ENCODE data around the gene TXNL4B.

TXNL4B gene

GRCh38 chr16:72093448-72094265 lies at the start of gene TXNL4B, which contains the start of gene DHX38:
TXNL4B (minus strand) TSS chr16:72093620; CDS start chr16:72090749, 2,871 bp downstream.
DHX38 (plus strand) TSS chr16:72093847; CDS start chr16:72096158, 2,311 bp downstream.
- peak; percentile 81 for DNase-seq

DNA sequence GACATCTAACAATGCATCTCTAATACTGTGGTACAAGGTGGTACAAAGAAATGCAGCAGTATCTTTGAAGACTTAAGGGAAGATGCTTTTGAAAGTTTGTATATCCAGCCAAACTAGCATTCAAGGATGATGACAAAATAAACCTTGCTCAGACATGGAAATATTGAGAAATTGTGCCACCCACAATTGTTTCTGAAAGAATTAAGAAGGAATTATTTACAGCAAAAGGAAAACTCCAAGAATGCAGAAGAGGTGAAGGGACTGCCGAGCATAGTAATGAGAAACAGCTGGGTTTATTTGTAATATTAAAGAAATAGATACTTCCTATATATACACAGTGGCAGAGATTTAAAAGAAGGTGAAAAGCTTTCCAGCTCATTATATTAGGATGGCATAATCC lies 49.1 kb upstream of the TXNL4B start:
- DNase-seq: no peak

DNA sequence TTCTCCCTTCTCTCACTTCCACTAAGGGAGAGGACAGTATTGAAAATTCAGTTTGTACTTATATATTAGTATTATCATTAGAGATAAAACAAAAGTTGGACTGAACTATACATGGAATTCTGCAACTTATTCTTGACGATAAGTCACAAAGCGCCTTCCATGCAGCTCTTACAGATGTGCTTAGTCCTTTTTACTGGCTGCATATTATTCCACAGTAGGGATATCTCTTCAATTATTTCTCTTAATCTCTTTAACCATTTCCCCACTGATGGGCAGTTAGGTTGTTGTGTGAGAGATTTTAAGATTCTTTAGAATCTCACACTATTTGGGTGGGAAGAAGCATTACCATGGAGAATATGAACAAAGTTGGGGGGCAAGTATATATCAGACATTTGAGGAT lies 46.5 kb upstream of the TXNL4B start:
- DNase-seq: no peak

GRCh38 chr16:72138064-72138572 lies 44.7 kb upstream of the TXNL4B start:
- no peak for DNase-seq

DNA sequence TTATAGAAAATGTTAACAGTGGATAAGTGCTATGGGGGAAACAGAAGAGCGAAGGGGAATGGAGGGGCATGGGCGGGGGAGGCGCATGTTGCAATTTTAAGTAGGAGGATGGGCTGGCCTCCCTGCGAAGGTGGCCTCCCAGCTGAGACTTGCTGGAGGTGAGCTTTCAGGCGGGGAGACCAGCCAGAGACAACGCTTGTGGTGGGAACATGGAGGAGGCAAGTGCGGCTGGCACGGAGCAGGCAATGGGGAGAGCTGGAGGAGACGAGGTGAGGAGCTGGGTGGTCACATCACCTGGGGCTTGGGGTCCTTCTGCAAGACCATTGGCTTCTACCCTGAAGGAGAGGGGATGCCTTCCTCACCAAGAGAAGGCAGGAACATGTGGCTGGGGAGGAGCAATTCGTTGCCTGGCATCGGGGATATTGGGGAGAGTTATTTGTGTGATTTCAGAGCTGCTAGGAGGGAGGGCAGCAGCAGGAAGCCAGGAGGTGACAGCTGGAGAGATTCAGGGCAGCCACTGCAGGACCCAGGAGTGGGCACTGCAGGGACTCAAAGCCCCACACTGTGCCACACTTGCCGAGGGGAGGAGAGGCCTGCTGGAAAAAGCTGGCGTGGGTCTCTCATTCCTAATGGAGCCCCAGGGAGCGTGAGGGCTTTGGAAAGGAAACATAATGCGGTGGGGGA lies 44.1 kb upstream of the TXNL4B start:
- no peak for DNase-seq

DNA sequence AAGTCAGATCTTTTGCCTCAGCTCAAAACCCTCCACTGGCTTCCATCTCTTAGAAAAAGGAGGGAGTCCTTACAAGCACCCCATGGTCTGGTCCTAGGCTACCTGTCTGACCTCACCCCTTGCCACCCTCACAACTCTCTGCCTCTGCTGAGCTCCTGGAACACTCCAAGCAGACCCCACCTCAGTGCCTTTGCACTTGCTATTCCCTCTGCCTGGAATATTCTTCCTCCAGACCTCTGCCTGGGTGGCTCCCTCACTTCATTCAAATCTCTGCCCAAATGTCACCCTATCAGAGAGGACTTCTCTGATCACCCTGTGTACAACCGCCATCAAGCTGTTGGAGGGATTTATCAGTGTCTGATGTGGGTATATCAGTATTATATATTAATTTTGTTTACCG lies 41.1 kb upstream of the TXNL4B start:
- no peak for DNase-seq

DNA sequence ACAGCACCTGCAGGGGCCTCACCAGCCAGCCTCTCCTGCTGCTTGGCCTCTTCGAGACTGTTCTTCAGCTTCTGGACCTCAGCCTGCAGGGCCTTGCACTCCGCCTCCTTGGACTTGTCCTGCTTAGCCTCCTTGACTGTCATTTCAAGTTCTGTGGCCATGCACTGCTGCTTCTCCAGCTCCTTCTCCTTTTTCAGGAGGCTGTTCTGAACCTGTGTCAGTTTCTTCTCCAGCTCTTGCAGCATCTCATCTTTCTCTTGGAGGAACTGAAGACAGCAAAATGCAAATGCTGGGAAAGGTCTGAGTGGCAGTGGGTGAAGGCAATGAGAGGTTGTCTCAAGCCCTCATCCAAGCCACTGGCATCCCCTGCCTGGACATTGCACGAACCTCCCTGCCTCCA lies 39.3 kb upstream of the TXNL4B start:
- no peak for DNase-seq

DNA sequence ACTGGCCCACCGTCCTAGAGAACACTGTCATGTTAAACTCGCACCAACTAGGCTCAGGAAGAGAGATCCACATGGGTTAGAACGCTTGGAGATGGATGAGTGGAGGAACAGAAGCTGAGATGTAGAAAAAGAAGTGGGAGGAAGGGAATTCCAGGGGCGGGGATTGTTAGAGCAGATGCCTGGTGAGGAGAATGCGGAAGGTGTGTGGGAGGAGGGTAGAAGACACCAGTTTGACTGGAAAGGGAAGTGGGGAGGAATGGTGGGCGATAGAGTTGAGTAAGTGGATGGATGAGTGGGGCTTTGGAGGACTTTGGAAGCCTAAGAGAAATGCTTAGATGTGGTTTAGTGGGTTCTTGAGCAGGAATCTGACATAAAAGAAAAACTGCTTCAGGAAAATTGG lies 37.6 kb upstream of the TXNL4B start:
- no peak for DNase-seq

DNA sequence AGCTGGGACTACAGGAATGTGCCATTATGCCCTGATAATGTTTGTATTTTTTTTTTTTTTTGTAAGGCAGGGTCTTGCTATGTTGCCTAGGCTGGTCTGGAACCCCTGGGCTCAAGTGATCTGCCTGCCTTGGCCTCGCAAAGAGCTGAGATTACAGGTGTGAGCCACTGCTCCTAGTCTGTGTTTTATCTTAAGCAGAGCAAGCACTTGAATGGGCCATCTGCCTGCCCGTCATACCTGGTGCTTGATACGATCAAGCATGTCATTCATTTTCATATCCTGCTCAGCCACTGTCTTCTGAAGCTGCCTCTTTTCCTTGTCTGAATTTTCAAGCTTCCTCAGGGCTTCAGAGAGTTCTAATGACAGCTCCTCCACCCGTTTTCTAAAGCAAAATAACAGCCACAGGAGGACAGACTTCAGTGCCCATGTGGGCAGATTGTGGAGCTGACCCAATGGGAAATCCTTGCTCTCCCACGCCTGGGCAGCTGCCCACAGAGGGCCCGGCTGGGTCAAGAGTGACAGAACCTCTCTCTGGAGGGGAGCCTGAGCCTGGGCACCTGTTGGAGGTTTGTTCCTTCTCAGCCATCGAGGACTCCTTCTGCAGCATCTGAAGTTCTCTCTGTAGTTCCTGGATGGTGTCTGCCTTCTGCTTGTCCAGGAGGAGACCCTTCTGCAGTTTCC lies 36.7 kb upstream of the TXNL4B start:
- DNase-seq: no peak

- DNase-seq: no peak
These were observed 35.3 kb upstream of the TXNL4B start for GRCh38 chr16:72128701-72129100.

DNA sequence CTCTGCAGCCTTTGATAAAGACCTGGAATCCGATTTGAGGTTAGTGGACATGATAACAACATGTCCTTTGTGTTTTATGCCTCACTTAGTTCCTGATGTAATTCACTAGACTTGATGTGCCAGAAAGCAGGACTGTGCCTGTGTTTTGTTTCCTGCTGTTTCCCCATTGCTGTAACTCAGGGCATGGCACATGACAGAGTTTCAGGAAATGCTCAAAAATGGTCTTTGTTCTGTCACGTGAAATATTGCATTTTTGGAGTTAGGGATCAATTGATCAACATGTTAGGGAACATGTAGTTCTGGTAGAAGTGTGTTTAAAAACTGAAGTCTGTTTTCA lies 33.0 kb upstream of the TXNL4B start:
- no peak for DNase-seq

DNA sequence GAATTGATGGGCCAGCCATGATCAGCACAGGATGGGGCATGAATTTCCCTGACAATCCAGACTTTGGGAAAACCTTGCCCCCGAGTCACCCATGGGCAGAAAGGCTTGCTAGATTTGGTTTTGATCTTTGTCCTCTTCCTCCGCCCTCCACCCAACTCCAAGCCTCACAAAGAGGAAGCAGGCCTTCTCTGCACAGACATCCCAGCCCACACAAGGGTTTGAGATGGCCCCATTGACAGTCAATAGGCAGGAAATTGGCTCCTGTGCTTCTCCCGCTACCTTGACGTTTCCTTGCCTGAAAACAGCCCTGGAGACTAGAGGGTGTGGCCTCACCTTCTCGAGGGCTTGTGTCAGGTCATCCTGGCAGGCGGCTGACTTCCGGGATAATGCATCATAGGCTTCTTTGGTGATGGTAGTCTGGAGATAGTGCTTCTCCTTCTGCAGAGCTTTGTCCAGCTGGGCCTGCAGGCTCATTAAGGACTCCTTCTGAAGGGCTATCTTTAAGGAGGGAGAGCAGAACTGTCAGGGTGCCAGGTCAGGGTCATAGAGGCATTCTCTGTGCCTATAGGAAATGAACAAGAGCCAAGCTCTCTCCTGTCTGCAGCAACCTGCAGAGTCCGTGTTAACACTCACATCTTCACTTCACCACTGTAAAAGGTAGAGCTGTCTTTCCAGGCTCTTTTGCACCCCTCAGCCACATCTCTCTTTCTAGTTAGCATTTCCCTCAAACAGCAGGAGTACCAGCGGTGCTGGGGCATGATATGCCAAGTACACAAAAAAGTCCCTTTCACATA lies 32.4 kb upstream of the TXNL4B start:
- no peak for DNase-seq

GRCh38 chr16:72124761-72125634 lies 31.6 kb upstream of the TXNL4B start:
- peak; percentile 61 for DNase-seq

GRCh38 chr16:72124148-72124547 lies 30.7 kb upstream of the TXNL4B start:
- DNase-seq: no peak

DNA sequence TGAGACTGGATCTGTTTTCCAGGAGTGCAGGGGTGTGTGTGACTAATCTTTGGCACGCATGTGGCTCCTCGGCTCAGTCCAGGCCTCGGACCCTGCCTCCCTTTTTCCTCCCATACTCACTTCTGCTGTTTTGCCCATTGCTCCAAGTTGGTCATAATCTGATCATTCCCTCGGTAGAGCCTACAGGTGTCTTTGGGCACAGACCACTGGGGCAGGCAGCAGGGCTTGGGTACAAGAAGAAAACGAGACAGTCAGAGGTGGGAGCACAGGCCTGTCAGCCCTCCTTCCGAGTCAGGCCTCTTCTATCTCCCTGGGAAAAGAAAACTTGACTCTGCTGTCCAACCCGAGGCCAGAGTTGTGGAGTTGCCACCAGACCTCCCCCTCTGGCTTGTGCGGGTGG lies 30.0 kb upstream of the TXNL4B start:
- no peak for DNase-seq

- no peak for DNase-seq
These were observed 29.5 kb upstream of the TXNL4B start for GRCh38 chr16:72122916-72123315.

GRCh38 chr16:72122308-72122707 lies 28.9 kb upstream of the TXNL4B start:
- no peak for DNase-seq

DNA sequence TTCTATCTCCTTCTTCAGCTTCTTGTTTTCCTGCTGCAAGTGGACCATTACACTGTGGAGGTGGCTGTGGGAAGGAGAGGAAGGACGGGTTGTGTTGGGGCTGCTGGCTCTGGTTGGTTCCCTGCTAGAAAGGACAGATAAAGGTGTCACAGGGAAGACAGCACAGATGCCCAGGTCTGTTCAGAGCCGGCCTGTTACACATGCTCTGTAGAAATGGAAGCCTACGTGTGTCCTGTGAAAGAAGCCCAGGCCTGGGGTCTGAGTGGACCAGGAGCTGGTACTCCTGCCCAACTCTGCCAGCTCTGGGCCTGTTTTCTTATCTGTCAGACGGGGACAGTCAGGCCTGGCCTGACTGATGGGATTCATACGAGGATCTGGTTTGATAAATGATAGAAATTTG lies 26.6 kb upstream of the TXNL4B start:
- no peak for DNase-seq

GRCh38 chr16:72113616-72113945 lies 20.2 kb upstream of the TXNL4B start:
- no peak for DNase-seq

GRCh38 chr16:72112906-72113615 lies 19.6 kb upstream of the TXNL4B start:
- no peak for DNase-seq

- no peak for DNase-seq
These were observed 19.0 kb upstream of the TXNL4B start for GRCh38 chr16:72112452-72112792.
